ENCODE data around the gene SLC23A3.
A peak's percentile ranks its signal among the peaks of the same experiment; 100 is the strongest.

SLC23A3 gene

DNA sequence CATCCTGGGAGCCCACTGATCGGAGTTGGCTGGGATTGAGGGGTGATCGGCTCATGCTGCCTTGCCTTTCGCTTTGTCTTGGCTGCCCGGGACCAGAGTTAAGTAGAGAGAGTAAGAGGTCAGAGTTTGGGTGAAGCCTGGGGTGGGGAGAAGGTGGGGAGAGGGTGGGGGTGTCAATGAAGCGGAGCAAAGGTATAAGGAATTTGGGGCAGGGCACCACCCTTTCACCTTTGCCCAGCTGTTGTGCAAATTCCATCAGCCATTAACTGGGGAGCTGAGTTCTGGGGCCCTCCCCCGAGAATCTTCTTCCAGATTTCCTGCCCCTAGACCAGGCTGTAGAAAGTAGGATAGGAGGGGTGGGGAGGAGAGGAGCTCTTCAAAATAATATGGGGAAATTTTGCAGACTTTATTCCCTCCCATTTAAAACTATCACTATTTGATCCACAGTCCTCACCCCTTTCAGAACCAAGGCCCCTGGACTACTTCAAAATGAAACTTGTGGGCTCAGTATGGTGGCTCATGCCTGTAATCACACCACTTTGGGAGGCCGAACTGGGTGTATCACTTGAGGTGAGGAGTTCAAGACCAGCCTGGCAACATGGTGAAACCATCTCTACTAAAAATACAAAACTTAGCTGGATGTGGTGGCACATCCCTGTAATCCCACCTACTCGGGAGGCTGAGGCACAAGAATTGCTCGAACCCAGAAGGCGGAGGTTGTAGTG lies at the start of gene SLC23A3:
Gene SLC23A3 (minus strand): TSS at position 100 of the 725 bp plus-strand sequence. CDS start 45 bp downstream, at position 55.
- no peak for DNase-seq (ENCODE audit: low read depth)

DNA sequence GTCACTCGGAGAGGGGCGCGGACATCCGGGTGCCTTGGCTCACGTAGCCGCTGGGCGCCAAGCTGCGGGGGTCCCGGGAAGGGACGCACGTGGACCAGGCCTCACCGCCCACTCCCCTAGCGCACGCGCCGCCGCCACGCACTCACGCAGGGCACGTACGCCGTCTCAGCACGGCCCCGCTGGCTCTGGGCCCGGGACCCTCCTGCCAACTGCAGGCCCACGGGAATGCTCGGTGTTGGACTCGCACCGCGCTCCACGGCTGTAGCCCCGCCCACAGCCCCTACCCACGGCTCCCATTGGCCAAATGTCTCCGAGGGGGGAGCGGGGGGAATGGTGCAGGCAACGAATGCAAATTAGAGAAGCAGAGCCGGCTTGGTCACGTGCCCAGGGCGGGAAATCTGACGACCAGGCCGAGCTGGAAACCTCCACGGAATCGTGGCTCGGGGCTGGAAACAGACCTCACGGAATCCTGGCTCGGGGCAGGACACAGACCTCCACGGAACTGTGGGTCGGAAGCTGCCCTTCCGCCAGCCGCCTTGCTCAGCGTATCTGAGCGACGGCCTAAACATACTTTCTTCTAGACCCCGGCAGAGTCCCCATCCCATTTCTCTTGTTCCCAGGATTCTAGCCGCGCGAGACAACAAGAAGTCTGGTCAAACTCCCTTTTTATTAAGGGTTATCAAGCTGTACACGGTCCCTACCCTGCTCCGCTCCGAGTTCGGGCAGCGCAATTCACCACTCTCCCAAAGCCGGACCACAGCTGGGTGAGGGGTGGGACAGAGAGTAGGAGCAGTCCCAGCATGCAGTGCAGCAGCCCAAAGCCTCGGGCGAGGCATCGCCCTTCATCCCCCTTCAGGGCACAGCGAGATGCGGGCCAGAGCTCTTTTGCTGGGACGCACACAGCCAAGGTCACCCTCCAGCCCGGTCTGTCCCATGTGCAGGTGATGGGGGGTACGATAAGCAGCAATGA lies 49.2 kb upstream of the SLC23A3 start, which contains the start of gene ABCB6:
Gene ABCB6 (minus strand): TSS at position 227 of the 970 bp plus-strand sequence. CDS start 285 bp downstream, outside the sequence.
- DNase-seq (ENCODE audit: low read depth) = peak; percentile 96

- no peak for DNase-seq (ENCODE audit: low read depth)
Measured at GRCh38 chr2:219218217-219218731, 48.4 kb upstream of the SLC23A3 start.

DNA sequence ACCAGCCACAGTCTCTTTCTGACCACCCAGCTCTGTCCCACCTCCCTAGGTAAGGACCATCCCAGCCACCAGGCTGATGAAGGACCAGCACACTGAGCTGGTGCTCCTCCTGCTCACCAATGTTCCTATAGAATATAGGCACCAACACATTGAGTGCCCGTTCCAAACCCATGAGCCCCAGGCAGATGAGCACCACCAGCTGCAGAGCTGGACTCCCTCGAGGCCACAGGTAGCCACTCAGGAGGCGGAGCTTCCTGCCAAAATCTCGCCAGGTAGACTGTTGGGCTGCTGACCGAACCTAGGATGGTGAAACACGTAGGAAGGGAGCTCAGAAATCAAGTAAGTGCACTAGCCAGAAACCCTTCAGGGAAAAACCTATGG lies 46.7 kb upstream of the SLC23A3 start:
- DNase-seq (ENCODE audit: low read depth) = no peak

GRCh38 chr2:219215871-219216534 lies 46.2 kb upstream of the SLC23A3 start:
- DNase-seq (ENCODE audit: low read depth) = no peak

GRCh38 chr2:219214786-219215185 lies 45.0 kb upstream of the SLC23A3 start:
- no peak for DNase-seq (ENCODE audit: low read depth)

DNA sequence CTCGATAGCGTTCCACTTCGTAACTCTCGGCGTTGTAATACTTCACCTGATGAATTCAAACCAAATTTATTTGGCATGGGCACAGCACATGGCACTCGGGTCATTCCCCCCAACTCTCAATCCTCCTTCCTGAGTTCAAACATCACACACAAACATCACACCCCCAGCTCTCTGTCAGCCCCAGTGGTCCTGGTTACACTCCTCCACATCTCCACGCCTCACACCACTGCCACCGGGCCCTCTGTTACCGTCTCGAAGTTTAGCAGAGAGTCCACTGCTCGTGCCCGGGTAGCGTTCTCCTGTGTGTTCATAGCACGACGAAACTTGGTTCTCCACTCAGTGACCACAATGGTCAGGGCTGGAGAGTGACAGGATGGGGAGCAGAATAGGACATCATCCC lies 44.3 kb upstream of the SLC23A3 start:
- no peak for DNase-seq (ENCODE audit: low read depth)

GRCh38 chr2:219213486-219214071 lies 43.8 kb upstream of the SLC23A3 start:
- DNase-seq (ENCODE audit: low read depth) = no peak

- DNase-seq (ENCODE audit: low read depth) = no peak
Measured at GRCh38 chr2:219213026-219213415, 43.2 kb upstream of the SLC23A3 start.

GRCh38 chr2:219210886-219211362 lies 41.1 kb upstream of the SLC23A3 start:
- no peak for DNase-seq (ENCODE audit: low read depth)

DNA sequence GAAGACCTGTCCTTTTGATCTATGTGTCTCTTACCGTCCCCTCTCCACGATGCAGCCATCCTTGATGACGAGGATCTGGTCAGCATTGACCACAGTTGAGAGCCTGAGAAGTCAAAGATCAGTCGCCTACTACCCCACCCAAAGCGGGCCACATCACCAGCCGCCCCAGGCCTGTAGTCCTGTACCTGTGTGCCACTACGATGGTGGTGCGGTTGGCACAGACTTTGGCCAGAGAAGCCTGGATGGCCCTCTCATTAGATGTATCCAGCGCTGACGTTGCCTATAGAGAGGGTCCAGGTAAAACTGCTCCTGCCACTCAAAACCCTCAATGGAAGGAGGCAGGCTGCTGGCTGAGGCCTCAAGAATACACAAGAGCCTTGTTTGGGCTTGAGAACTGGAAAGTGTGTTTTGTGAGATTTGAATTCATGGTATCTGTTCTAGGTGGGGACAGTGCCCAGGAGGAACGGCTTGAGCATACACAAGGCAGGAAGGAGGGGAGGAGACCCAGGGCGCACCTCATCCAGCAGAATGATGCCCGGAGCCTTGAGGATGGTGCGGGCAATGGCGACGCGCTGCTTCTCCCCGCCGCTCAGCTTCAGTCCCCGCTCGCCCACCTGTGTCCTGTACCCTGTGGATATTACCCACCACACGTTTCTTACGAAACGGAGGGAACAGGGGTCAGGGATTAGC lies 40.5 kb upstream of the SLC23A3 start:
- DNase-seq (ENCODE audit: low read depth) = no peak

GRCh38 chr2:219209236-219210195 lies 39.7 kb upstream of the SLC23A3 start:
- no peak for DNase-seq (ENCODE audit: low read depth)

DNA sequence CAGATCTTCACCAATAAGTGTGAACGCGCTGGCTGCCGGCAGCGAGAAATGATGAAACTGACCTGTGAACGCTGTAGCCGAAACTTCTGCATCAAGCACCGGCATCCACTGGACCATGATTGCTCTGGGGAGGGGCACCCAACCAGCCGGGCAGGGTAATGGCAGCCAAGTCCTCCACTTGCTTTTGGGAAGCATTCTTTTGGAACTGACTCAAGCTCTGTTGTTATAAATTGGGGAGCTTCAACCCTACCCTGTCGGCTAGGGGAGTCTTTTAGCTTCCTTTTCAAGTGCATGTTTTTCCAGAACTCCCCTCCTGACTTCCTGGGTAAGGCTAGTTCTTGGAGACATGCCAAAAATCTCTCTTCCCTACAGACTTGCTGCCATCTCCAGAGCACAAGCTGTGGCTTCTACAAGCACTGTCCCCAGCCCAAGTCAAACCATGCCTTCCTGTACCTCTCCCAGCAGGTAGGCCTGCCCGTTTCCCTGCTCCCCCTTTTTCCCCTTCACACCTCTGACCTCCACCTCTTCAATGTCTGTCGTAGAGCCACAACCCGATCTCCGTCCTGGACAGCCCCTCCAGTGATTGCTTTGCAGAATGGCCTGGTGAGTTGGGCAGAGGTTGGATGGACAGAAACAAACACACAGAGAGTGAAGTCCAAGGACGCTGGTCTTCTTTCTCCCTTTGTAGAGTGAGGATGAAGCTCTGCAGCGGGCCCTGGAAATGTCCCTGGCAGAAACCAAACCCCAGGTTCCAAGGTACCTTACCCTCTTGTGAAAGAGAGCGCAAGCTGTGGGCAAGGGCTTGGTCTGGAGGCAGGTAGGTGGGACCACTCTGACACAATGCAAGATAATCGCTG lies 38.3 kb upstream of the SLC23A3 start:
- DNase-seq (ENCODE audit: low read depth) = peak; percentile 40

DNA sequence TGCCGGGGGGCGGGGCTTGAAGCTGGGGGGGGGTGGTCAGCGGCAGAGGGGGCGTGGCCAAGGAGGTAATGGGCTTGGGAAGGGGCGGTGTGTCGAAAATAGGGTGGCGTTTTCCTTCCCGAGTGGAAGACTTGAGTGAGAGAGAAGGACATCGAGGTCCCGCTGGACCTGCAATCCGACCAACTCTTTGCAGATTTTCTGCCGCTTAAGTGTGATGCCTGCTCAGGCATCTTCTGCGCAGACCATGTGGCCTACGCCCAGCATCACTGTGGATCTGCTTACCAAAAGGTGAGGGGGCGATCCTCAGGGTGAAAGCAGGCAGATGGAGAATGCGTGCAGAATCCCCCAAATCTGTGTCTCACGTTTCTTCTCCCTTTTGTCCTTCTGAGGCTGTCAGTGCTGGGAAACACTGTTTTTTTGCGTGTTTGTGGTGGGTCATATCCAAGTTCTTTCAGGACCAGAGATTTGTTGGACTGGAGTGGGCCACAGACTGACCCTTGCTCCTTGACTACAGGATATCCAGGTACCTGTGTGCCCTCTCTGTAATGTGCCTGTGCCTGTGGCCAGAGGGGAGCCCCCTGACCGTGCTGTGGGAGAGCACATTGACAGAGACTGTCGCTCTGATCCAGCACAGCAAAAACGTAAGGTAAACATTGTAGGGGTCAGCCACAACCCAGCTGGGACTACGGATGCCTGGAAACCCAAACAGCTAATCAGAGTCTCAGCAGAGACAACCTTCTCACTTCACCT lies 37.5 kb upstream of the SLC23A3 start:
- no peak for DNase-seq (ENCODE audit: low read depth)

DNA sequence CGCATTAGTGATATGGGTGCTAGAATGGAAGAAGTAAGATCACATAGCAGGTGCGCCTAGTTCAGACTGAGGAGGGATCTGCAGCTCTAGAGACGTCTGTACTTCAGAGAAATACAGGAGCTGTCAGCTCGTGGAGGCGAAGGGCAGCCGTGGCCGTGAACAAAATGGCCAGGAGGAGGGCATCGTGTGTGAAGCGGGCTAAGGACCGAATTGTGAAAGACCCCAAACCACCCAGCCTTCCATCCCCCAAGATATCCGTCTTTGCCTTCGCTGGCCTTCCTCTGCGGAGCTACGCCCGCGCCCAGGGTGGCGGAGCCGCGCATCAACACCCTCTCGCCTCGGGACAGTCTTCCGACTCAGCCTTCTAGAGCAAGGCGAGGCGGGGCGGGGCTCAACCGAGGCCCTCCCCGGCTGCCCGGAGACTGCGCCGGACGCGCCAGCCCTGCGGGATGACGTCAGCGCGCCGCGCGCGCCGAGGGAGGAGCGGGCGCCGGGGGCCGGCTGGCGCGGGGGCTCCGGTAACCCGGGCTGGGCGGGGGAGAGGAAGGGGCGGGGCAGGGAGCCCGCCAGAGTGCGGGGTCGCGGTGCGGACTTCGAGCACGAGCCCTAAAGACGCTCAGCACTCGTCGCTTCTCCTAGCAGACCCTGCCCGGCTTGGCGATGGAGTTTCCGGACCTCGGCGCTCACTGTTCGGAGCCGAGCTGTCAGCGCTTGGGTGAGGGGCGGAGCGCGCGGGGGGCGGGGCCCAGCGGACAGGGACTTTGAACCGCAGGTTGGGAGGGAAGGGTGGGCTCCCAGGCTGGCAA lies 36.7 kb upstream of the SLC23A3 start, which contains the start of gene ZFAND2B:
Gene ZFAND2B (plus strand): TSS at position 455 of the 806 bp plus-strand sequence. CDS start 206 bp downstream, at position 661.
- peak; percentile 89 for DNase-seq (ENCODE audit: low read depth)

- DNase-seq (ENCODE audit: low read depth) = no peak
Measured at GRCh38 chr2:219205981-219206327, 36.1 kb upstream of the SLC23A3 start.

DNA sequence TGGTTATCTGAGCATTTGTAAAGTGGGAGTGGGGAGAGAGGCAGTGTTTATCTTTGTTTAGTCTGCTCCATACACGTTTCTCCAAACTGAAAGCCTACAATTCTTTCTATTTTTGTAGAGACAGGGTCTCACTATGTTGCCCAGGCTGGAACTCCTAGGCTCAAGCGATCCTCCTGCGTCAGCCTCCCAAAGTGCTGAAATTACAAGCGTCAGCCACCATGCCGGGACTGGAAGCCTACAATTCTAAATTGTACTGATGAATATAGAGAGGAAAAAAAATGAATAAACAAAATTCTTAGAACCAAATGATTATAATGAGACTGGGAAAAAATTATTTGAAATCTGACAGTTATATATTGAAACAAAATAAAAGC lies 35.3 kb upstream of the SLC23A3 start:
- DNase-seq (ENCODE audit: low read depth) = no peak

Measured in fibroblast of gingiva (primary cell).